Dermis blood vessel endothelial cell (primary cell): ENCODE measurements around the gene SEL1L. TPM values are rescaled to one million over a fixed set of nuclear protein-coding genes. Genes with fewer than 3 reads are reported as not detected.
"Not testable (repeated sequence)": the region's sequence is repeated elsewhere in the genome, so short reads cannot be mapped to it uniquely, and the experiment has no call there.

ENCODE experiments used
- DNase-seq: peaks from one replicate; pipeline ENCODE4 v3.0.0; 2010
- total RNA-seq: library from RNA; depleted of rRNA; stranded (reverse); fragments of >200 nt; gene quantifications from 2 replicates; pipeline ENCODE4 v1.2.3, GENCODE V29; 2014

Gene SEL1L
- 86.1 and 95.8 TPM in 2 replicates for total RNA-seq

DNA sequence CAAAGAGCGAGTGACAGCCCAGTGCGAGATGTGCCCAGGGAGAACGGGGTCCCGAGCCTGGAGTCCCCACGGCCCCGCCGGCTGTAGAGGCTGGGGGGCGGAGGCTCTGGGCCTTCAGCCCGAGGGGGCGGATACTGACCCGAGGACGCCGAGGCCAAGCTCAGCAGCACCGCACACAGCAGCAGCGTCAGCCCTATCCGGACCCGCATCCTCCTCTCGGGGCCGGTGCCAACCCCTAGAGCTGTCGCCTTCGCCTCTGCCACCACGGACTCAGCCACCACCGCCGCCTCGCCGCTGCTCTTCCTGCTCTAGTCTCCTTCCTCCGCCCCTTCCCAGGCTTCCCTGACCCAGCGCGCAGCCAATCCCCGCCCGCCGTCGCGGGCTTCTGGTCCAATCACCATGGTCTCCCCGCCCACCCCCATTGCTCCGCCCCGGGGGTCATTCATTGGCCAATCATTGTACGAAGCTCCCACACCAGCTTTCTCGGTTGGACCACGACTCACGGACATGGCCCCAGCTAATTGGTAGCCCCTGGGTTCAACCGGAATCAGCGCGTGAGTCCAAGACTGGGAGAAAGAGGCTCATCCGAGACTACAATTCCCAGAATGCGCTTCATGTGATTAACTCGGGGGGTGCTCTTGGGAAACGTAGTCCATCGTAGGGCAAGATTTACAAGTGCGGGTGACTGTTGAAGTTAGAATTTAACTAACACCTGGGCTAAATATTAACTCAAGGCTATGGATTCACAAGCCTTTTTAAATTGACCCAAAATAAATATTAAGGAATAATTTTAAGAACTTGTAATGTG lies at the start of gene SEL1L:
TSS of gene SEL1L (minus strand) at position 318 of the 808 bp plus-strand sequence. CDS start at position 209, 109 bp downstream.
- DNase-seq: peak; percentile 100

DNA sequence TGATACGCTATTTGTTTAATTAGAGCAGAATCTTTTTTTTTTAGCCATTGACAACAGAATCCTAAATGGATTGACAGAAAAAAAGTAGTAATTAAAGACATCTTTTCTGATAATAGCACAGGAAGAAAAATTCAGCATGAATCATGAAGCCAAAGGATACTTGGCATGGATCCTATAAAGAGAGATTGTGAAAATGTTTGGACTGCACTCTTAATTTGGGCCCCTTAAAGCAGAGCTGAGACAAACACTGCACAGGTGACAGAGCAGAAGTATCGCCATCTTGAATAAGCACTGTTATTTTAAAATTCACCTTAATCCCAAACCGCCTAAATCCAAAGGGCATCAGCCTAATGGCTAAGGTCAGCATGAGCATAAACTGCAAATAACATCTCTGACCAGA lies 48.8 kb upstream of the SEL1L start:
- no peak for DNase-seq

DNA sequence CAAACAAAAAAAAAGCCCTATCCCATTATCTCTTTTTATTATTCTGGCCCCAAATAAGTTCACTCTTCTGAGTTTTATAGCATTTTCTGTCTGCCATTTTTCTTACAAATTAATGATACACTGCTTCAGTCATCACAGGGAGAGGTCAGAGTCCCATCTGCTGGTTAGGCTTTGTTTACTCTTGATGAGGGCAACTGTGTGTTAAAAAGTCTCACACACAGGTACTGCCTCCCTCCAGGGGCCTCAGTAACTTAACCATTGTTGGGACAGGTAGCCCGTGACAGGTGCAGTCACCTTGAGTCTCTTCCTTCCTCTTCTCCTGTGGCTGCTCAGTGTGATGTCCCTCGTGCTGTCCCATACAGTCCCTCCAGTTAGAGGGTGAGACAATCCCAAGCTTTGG lies 45.5 kb upstream of the SEL1L start:
- DNase-seq: no peak

DNA sequence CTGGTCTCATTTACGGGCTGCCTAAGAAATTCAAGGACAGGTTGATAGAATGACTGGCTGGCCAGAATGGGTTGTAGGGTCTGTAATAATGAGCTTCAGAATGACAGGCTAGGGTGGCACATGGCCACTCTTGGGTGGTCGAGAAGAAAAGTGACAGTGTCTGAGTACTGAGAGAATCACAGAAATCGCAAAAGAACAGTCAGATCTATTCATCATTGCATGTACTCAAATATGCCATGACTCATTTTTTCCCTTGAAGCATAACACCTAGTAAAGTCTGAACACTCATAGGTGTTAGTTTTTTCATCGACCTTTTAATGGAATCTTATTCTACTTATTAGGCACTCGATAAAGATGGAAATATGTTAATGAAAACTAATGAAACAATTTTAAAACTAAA lies 37.8 kb upstream of the SEL1L start:
- no peak for DNase-seq

DNA sequence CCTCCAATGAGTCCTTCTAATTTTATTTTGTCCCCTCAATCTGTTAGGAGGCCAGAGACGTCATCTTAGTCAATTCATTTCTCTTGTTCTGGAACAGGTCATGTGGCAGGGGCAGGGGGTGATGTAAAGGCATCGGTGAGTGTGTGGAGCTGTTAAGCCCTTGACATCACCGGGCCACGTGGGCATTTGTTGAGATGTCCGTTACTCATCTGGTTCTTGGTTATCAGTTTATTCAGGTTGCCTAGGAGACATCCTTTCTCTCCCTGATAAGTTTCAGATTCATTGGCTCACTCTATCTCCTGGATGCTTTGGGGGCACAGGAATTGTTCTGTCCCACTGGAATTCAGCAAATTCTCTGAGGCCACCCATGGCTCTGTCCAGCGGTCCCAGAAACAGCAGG lies 33.6 kb upstream of the SEL1L start:
- no peak for DNase-seq

DNA sequence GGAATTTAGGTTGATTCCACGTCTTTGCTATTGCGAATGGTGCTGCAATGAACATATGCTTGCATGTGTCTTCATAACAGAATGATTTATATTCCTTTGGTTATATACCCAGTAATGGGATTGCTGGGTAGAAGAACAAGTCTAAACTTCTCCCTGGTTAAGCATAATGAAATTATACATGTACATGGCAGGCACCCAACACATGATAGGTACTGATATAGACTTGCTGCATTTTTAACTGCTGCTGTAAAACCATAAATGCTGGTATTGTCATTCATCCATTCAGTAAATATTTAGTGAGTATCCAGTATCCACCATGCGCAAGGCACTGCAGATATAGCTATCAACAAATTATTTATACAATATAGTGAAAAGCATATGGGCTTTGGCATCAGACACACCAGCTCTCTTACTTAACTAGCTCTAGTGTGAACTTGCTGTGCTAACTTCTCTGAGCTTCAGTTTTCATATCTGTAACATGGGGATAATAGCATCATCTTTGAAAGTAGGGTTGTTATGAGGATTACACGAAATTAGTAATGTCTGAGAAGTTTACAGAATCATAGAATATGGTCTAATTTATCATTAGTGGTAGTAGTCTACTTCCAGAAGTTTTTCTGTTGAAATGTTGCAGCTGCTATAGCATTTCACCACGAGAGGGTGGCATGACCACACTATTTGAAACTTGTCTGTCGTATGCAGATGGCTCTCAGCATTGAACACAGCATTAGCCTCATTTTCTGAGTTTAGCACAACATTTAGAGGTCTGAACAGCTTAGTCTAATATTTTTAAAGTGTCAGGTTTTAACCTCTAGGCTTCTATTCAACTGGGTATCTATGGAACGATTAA lies 32.0 kb upstream of the SEL1L start:
- DNase-seq: peak; percentile 20

DNA sequence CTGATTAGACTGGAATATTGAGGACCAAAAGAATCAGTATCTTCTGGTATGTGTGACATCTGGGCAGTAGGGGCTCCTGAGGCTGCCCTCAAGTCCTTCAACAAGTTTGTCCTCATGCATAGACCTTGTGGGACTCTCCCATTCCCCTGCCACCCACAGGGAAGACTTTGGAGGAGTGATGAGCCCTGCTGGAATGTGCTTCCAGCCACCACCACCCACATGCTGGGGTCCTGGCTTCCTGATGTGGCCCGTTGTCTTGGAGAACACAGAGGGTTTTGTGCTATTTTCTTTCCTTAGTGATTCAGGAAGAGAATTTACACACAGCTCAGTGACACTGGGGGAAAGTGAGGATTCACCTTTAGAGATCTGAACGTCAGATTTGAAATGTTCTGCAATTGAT lies 29.2 kb upstream of the SEL1L start:
- no peak for DNase-seq

DNA sequence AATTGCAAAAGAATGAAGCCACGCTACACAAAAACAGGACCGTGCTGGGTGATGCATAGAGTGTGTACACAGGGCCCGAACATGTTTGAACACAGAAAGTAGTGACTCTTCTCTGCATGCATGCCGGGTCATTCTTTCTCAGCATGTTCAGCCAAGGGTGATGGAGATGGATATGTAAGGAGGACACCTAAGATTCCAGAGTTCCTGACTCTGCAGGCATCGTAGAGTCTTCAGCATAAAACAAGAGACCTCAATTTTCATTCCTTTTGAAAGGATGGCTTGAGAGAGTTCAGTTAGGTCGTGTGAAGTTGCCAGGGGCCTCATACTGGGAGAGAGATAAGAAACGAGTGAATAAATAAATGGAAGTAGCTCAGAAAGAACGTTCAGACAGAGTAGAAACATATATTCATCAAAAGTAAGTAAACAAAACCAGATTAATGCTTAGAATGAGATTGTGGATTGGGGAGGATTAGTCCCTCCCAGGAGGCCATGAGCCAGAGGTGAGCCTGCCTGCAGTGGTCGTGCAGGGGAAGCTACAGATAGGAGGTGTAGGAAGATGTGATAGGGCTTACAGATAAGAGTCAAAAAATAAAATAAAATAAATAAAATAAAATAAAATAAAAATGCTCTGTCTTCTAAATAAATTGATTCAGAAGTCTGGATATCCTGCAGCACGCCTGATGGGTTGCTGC lies 27.6 kb upstream of the SEL1L start:
- DNase-seq: no peak

DNA sequence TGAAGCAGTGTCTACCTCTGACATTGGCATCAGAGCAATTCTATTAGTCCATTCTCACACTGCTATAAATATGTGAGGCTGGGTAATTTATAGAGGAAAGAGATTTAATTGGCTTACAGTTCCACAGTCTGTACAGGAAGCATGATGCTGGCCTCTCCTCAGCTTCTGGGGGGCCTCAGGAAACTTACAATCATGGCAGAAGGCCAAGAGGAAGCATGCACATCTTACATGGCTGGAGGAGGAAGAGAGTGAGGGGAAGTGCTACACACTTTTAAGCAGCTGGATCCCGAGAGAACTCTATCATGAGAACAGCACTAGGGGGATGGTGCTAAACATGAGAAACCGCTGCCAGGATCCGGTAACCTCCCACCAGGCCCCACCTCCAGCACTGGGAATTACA lies 25.7 kb upstream of the SEL1L start:
- peak; percentile 27 for DNase-seq

DNA sequence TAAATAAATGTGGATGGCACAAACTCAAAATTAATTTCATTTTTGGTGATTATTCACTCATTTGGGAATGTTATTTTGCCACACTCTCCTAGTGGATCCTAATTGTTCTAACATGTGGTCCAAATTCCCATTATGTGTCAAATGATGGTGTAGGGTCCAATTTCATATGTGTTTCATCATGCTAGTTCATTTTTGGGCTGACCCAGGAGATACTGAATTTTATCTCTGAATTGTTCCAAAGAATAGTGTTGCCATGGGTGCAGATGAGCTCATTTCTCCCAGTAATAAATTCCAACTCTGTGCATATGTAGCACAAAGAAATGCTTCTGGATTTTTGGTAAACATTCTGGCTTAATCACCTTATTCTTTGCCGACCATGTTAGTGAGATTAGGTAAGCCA lies 23.5 kb upstream of the SEL1L start:
- no peak for DNase-seq

DNA sequence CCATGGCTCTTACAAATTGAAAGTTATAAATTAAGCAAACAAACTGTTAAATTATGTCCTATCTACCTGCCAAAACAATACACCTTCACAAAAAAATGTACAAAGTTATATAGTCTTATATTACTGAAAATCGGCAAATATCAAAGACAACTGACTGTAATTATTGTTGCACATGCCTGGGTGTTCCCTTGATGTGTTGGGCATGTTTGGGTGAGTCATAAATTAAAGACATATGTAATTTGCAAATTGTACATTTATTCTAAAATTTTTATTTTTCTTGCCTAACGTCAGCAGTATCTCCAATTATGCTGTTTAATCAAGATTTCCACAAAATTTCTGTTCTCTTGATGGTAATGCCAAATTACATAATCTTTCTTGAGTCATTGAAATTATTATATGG lies 22.0 kb upstream of the SEL1L start:
- no peak for DNase-seq

DNA sequence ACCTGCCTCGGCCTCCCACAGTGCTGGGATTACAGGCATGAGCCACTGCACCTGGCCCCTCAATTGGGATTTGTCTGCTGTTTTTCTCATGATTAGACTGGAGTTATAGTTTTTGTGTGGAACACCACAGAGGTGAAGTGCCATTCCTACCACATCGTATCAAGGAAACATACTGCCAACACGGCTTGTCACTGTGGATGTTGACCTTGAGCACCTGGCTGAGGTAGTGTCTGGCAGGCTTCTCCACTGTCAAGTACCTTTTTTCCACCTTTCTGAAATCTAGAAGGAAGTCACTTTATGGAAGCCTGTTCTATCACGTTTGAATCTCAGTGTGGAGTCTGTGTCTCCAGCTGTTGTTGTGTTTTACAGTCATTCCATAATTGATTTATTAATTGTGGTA lies 21.4 kb upstream of the SEL1L start:
- no peak for DNase-seq

DNA sequence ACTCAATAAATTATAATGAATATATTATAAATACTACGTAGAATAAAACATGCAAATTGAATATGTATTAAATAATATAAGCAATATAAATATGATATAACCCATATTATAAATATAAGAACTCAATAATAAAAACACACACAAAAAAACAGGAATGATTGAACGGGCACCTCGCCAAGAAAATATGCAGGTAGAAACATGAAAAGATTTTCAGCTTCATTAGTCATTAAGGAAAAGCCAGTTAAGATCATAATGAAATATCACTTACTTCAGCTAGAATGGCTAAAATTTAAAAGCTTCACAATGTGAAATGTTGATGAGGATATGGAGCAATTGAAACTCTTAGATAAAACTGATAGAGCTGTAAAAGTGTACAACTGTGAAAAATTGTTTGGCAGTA lies 17.8 kb upstream of the SEL1L start:
- DNase-seq: no peak

DNA sequence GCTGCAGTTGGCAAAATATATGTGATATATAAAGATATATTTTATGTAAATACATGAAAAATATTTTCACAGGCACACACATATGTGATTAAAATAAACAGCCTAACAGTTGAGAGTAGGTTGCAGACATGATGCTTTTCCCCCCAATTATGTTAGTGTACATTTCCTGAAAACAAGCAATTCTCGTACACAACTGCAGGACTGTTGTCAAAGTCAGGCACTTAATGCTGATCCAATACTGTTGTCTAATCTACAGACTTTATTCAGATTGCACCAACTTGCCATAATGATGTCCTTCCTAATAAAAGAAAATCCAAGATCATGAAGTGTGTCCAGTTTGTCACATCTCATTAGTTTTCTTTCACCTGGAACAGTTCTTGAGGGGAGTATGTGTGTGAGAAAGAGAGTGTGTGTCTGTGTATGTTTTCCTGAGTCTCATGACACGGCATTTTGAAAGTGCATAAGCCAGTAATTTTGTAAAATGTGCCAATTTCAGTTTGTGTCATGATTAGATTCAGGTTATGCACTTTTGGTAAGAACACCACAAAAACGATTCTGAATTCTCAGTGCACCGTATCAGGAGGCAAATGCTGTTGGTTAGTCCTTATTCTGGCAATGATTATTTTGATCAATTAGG lies 16.5 kb upstream of the SEL1L start:
- no peak for DNase-seq

DNA sequence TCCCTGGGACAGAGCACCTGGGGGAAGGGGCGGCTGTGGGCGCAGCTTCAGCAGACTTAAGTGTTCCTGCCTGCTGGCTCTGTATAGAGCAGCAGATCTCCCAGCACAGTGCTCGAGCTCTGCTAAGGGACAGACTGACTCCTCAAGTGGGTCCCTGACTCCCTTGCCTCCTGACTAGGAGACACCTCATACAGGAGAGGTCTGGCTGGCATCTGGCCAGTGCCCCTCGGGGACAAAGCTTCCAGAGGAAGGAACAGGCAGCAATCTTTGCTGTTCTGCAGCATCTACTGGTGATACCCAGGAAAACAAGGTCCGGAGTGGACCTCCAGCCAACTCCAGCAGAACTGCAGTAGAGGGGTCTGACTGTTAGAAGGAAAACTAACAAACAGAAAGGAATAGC lies 7.6 kb upstream of the SEL1L start:
- DNase-seq: not testable (repeated sequence)

DNA sequence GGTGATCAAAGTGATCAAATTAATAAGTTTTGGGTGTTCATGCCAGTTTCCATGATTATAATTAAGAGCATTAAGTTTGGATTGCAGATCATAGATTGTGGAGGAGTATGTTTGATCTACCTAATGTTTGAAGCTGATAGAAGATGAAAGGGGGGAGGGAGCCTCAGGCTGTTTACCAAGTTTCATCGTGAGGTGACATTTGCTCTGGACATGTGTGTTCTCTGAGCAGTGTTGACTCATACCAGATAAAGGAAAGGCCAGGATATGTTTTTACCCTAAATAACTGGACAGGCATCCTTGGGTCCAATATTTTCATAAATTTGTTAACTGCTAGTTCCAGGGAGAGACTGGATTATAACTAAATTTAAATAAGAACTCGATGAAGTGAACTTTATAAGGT lies 3.5 kb upstream of the SEL1L start:
- no peak for DNase-seq

DNA sequence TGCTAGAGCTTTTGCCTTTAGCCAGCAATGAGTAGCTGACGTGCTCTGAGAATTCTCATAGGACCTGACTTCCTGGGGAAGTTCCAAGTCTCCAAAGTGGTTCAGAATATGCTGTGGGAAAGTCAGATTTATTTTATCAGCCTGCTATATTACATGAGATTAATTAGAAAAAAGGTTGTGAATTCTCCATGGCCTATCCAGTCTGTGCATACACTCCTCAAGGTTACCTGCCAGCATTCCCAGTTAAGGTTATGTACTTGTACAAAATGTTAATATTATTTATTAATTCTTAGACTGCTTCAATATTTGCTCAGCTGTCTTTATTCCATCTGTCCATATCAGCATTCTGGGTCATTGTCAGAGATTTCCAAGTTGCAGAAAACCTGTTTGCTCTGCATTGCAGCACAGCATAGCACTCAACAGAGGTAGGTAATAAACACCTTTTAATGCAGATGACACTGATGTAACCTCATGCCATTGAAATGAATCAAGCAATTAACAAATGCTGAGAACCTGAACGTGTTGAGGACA lies 2.7 kb upstream of the SEL1L start:
- no peak for DNase-seq

DNA sequence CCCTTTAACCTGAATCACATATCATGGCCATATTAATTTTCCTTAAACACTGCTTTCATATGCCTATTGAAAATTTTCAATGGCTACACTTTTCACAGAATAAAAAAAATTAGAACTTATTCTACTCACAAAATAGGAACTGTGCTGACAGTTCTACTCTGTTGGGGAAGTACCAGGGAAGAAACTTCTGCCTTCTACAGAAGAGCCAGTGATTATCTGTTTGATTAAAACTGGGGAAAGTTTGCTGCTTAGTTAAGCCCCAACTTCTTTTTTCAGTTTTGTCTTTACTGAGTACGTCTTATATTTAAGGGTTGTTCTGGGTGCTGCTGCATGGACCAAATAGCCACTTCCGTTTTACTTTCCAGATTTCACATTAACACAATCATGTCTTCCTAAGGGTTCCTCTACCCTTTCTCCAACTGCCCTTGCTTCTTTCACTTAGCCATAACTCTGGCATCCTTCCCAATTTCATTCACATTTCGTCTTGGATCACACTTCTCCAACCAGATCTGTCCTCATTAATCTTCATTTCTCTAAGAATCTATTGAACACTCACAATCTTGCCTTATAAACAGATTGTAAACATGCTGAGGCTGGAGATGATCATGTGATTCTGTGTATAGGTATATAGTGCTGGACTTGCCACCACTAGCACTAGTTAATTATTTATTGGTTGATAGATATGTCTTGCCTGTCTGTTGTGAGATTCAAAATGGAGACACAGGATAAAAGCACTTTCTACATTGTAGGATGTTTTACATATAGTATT lies 1.9 kb upstream of the SEL1L start:
- DNase-seq: no peak

DNA sequence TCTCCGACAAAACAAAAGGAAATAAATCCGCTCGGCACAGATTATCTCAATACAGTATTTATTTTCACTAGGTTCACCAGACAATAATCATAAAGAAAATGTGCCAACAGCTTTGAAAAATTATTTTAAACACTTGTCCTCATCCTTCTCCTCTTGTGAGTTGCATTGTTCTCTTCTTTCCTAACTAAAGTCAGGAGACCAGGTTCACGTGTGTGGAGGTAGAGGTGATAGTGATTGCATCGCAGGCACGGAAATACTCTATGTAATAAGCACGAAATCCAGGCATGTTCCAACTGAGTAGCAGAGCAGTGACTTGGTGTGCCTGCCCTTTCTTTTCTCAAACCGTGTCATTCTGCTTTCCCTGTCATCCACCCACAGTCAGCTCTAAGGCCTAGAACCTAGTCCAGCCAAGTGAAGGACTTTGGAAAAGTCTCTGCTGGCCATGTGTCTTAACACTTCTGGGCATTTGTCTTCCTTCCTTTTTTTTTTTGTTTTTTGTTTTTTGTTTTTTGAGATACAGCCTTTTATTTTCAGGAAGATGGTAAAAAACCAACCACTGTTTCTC lies 939 bp upstream of the SEL1L start:
- DNase-seq: no peak

DNA sequence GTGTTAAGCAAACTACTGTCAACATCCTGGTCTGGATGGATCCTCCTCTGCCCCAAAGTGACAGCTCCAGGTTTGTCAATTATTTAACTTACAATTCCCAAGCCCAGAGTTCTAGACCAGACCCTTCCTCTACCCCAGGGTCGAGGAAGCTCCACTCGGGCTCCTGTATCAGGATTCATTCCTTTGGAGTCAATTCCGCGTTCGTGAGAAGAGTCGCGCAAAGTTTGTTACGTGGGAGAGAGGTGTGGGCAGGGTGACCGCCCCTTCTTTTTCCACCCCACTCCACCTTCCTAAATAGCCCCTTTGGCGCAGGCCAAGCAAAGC lies 479 bp downstream of the SEL1L start:
- no peak for DNase-seq

DNA sequence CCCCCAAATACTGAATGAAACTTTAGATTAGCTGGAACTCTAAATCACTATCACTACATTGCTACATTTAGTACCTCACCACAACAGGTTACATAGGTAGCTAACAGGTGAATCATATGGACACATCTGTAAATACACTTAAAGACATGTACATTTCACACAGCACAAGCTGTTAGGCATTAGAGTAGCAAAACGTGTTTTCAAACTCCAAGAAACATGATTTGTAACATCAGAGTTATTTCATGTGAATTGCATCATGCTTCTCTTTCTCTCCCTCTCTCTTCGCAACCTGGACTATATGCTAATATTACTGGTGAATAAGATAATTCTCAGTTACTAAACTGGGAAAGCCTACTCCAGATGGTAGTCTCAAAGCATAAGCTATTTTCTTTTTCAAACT lies 4.3 kb downstream of the SEL1L start:
- no peak for DNase-seq

DNA sequence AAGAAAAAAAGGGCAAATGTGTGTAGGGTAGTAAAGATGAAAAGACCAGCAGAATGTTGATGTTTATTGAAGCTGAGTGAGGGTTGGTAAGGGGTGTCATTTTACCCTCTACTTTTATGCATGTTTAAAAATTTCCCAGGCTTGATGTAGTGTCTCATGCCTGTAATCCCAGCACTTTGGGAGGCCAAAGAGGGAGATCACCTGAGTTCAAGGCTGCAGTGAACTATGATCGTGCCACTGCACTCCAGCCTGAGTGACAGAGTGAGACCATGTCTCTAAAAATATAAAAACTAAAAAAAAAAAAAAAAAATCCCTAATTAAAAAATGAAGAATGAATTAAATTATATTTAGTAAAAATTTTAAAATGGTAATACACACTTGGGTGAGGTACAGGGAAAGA lies 8.5 kb downstream of the SEL1L start:
- DNase-seq: no peak
